Measurements from ENCODE around the gene DNM3. TPM values are rescaled to one million over a fixed set of nuclear protein-coding genes. Genes with fewer than 3 reads are reported as not detected.
A peak's percentile ranks its signal among the peaks of the same experiment; 100 is the strongest.

The DNM3 gene
- total RNA-seq, 1 donor from 2014 or later: 2.7 TPM

GRCh38 chr1:172450524-172450885 lies 609.2 kb downstream of the DNM3 start:
- no peak for DNase-seq (ENCODE audit: low read depth)
- no peaks in the 10 kb centered on the region for H3K27me3 ChIP-seq (ENCODE audit: control insufficient read depth, insufficient read depth, low read length)

GRCh38 chr1:172451002-172451443 lies 609.7 kb downstream of the DNM3 start:
- Histone ChIP-seq H3K36me3 (ENCODE audit: control insufficient read depth, insufficient read depth, low read length) (no peaks in the 10 kb centered on the region), H3K4me3 (ENCODE audit: low read depth, low read length) (no peak overlapping the region), H3K27me3 (ENCODE audit: control insufficient read depth, insufficient read depth, low read length) (no peaks in the 10 kb centered on the region)
- DNase-seq (ENCODE audit: low read depth): peak; percentile 38
- no peak for TF ChIP-seq CTCF (IDR thresholded peaks at IDR 0.05; ENCODE audit: insufficient read depth, low read length, poor library complexity, severe bottlenecking)

More at GRCh38 chr1:172450524-172450885, 609.2 kb downstream of the DNM3 start:
- H3K36me3 ChIP-seq (ENCODE audit: control insufficient read depth, insufficient read depth, low read length): no peaks in the 10 kb centered on the region
- no peak overlapping the region for H3K4me3 ChIP-seq (ENCODE audit: low read depth, low read length)
- no peak for TF ChIP-seq CTCF (IDR thresholded peaks at IDR 0.05; ENCODE audit: insufficient read depth, low read length, poor library complexity, severe bottlenecking)

GRCh38 chr1:172452536-172453152 lies 611.3 kb downstream of the DNM3 start:
- no peak for TF ChIP-seq CTCF (IDR thresholded peaks at IDR 0.05; ENCODE audit: insufficient read depth, low read length, poor library complexity, severe bottlenecking)
- H3K4me3 ChIP-seq (ENCODE audit: low read depth, low read length): no peak overlapping the region
- DNase-seq (ENCODE audit: low read depth): no peak
- no peaks in the 10 kb centered on the region for H3K36me3 ChIP-seq (ENCODE audit: control insufficient read depth, insufficient read depth, low read length)
- no peaks in the 10 kb centered on the region for H3K27me3 ChIP-seq (ENCODE audit: control insufficient read depth, insufficient read depth, low read length)

- no peaks in the 10 kb centered on the region for H3K36me3 ChIP-seq (ENCODE audit: control insufficient read depth, insufficient read depth, low read length)
- no peak for TF ChIP-seq CTCF (IDR thresholded peaks at IDR 0.05; ENCODE audit: insufficient read depth, low read length, poor library complexity, severe bottlenecking)
Measured at GRCh38 chr1:172453153-172453545, 611.9 kb downstream of the DNM3 start.

GRCh38 chr1:172453607-172454006 lies 612.3 kb downstream of the DNM3 start:
- no peaks in the 10 kb centered on the region for H3K36me3 ChIP-seq (ENCODE audit: control insufficient read depth, insufficient read depth, low read length)
- DNase-seq (ENCODE audit: low read depth): no peak
- TF ChIP-seq CTCF (IDR thresholded peaks at IDR 0.05; ENCODE audit: insufficient read depth, low read length, poor library complexity, severe bottlenecking): no peak
- H3K4me3 ChIP-seq (ENCODE audit: low read depth, low read length): no peak overlapping the region
- no peaks in the 10 kb centered on the region for H3K27me3 ChIP-seq (ENCODE audit: control insufficient read depth, insufficient read depth, low read length)

More at GRCh38 chr1:172453153-172453545, 611.9 kb downstream of the DNM3 start:
- Histone ChIP-seq H3K4me3 (ENCODE audit: low read depth, low read length) (no peak overlapping the region), H3K27me3 (ENCODE audit: control insufficient read depth, insufficient read depth, low read length) (no peaks in the 10 kb centered on the region)
- DNase-seq (ENCODE audit: low read depth): no peak

- Histone ChIP-seq H3K27me3 (ENCODE audit: control insufficient read depth, insufficient read depth, low read length) (no peaks in the 10 kb centered on the region), H3K4me3 (ENCODE audit: low read depth, low read length) (no peak overlapping the region), H3K36me3 (ENCODE audit: control insufficient read depth, insufficient read depth, low read length) (no peaks in the 10 kb centered on the region)
- no peak for DNase-seq (ENCODE audit: low read depth)
- no peak for TF ChIP-seq CTCF (IDR thresholded peaks at IDR 0.05; ENCODE audit: insufficient read depth, low read length, poor library complexity, severe bottlenecking)
Measured at GRCh38 chr1:172455451-172455850, 614.2 kb downstream of the DNM3 start.
